GM23338 (cell line): Measurements from ENCODE around the gene DNAI2. TPM values are rescaled to one million over a fixed set of nuclear protein-coding genes. Genes with fewer than 3 reads are reported as not detected.

Source experiments
- ATAC-seq: fragments of 200-7000 bp; cut with Tn5 transposase; 3 replicates; pipeline ENCODE4 v1.9.1; 2020
- DNase-seq: peaks from one replicate; pipeline ENCODE4 v3.0.0-alpha.2; 2015; ENCODE audit warnings: low spot score
- H2AFZ ChIP-seq: fragments of 200-600 bp; sonication (generic); 2 replicates; pipeline ENCODE4 v1.8.0; 2016; ENCODE audit warnings: antibody characterized with exemption, mild to moderate bottlenecking, moderate library complexity
- H3F3A ChIP-seq: fragments of 200-600 bp; sonication (generic); replicated peaks from 2 replicates; pipeline ENCODE4 v1.8.0; 2017; ENCODE audit warnings: antibody characterized with exemption, mixed run types, low read depth
- H3K27ac ChIP-seq: fragments of 200-600 bp; sonication (generic); 2 replicates; pipeline ENCODE4 v1.6.1; 2016; ENCODE audit warnings: low read depth
- H3K27me3 ChIP-seq: fragments of 200-600 bp; sonication (generic); 2 replicates; pipeline ENCODE4 v1.8.0; 2016; ENCODE audit warnings: mild to moderate bottlenecking, mixed run types, moderate library complexity; ENCODE audit not compliant: insufficient read depth
- H3K36me3 ChIP-seq: fragments of 200-600 bp; sonication (generic); 2 replicates; pipeline ENCODE4 v1.8.0; 2016; ENCODE audit warnings: mild to moderate bottlenecking; ENCODE audit not compliant: insufficient read depth
- H3K4me1 ChIP-seq: fragments of 200-600 bp; sonication (generic); 2 replicates; pipeline ENCODE4 v1.8.0; 2016; ENCODE audit warnings: mild to moderate bottlenecking, moderate library complexity; ENCODE audit not compliant: insufficient read depth
- H3K4me2 ChIP-seq: fragments of 200-600 bp; sonication (generic); 2 replicates; pipeline ENCODE4 v1.7.1; 2017; ENCODE audit warnings: mixed run types
- H3K4me3 ChIP-seq: fragments of 200-600 bp; sonication (generic); 2 replicates; pipeline ENCODE4 v1.6.1; 2016; ENCODE audit warnings: mixed run types
- H3K79me2 ChIP-seq: fragments of 200-600 bp; sonication (generic); replicated peaks from 2 replicates; pipeline ENCODE4 v1.8.0; 2017; ENCODE audit warnings: mild to moderate bottlenecking; ENCODE audit not compliant: insufficient read depth
- H3K9me2 ChIP-seq: fragments of 200-600 bp; sonication (generic); 2 replicates; pipeline ENCODE4 v1.8.0; 2017; ENCODE audit not compliant: insufficient read depth
- H4K20me1 ChIP-seq: fragments of 200-600 bp; sonication (generic); replicated peaks from 2 replicates; pipeline ENCODE4 v1.8.0; 2017; ENCODE audit warnings: mild to moderate bottlenecking; ENCODE audit not compliant: insufficient read depth
- H3K27ac Mint-ChIP-seq: 2 replicates; pipeline ENCODE4 v1.8.0; 2020; ENCODE audit warnings: inconsistent platforms, mild to moderate bottlenecking, moderate library complexity, mixed read lengths
- H3K27me3 Mint-ChIP-seq: 3 replicates; pipeline ENCODE4 v1.8.0; 2022; ENCODE audit warnings: low read depth, mild to moderate bottlenecking, moderate library complexity, mixed read lengths, inconsistent platforms; ENCODE audit not compliant: insufficient read depth, poor library complexity
- H3K36me3 Mint-ChIP-seq: 3 replicates; pipeline ENCODE4 v1.8.0; 2021; ENCODE audit warnings: low read depth, mild to moderate bottlenecking, inconsistent platforms, moderate library complexity, mixed read lengths
- H3K4me1 Mint-ChIP-seq: 3 replicates; pipeline ENCODE4 v1.8.0; 2020; ENCODE audit warnings: mild to moderate bottlenecking, inconsistent platforms, mixed read lengths
- H3K4me3 Mint-ChIP-seq: 3 replicates; pipeline ENCODE4 v1.8.0; 2021; ENCODE audit warnings: moderate library complexity, mild to moderate bottlenecking, inconsistent platforms, mixed read lengths
- H3K9me3 Mint-ChIP-seq: 3 replicates; pipeline ENCODE4 v1.8.0; 2020; ENCODE audit warnings: moderate library complexity, mild to moderate bottlenecking, inconsistent platforms, mixed read lengths
- EZH2 ChIP-seq: fragments of 200-600 bp; sonication (generic); IDR thresholded peaks from one replicate; pipeline ENCODE4 v1.8.0; 2017; ENCODE audit warnings: antibody characterized with exemption, mild to moderate bottlenecking, low read depth; ENCODE audit not compliant: unreplicated experiment
- EZH2phosphoT487 ChIP-seq: fragments of 200-600 bp; sonication (generic); IDR thresholded peaks from one replicate; pipeline ENCODE4 v1.8.1; 2018; ENCODE audit warnings: antibody characterized with exemption; ENCODE audit not compliant: unreplicated experiment
- JUNB ChIP-seq: IDR thresholded peaks from one replicate; pipeline ENCODE4 v1.6.1; 2016; ENCODE audit warnings: antibody characterized with exemption; ENCODE audit not compliant: unreplicated experiment
- NANOG ChIP-seq: IDR thresholded peaks from 2 replicates; pipeline ENCODE4 v1.6.1; 2016; ENCODE audit warnings: antibody characterized with exemption, borderline replicate concordance
- POLR2AphosphoS5 ChIP-seq: IDR thresholded peaks from 2 replicates; pipeline ENCODE4 v1.6.1; 2016; ENCODE audit warnings: antibody characterized with exemption, low read depth
- REST ChIP-seq: IDR thresholded peaks from one replicate; pipeline ENCODE4 v1.6.1; 2018; ENCODE audit warnings: antibody characterized with exemption; ENCODE audit not compliant: unreplicated experiment
- STAT1 ChIP-seq: IDR thresholded peaks from one replicate; pipeline ENCODE4 v1.6.1; 2016; ENCODE audit warnings: antibody characterized with exemption; ENCODE audit not compliant: unreplicated experiment
- ZNF331 ChIP-seq: fragments of 250-450 bp; sonication (Bioruptor Pico); IDR thresholded peaks from 2 replicates; pipeline ENCODE4 v1.5.0; 2020; ENCODE audit warnings: low read depth, mild to moderate bottlenecking, moderate library complexity
- polyA plus RNA-seq: library from polyadenylated mRNA; unstranded; fragments of >200 nt; fragmentation: Nextera tagmentation; extraction: Ambion mirVana; gene quantifications from 2 replicates; pipeline ENCODE4 v1.2.1, GENCODE V29; 2016
- total RNA-seq: library from RNA; depleted of rRNA; stranded (reverse); fragments of >200 nt; shearing (Covaris generic); gene quantifications from 2 replicates; pipeline ENCODE4 v1.2.3, GENCODE V29; 2014
- TF ChIP-seq, protein P1 (sequence below): fragments of 250-450 bp; sonication (Bioruptor Pico); IDR thresholded peaks from 2 replicates; pipeline ENCODE4 v1.5.0; 2020; ENCODE audit warnings: mild to moderate bottlenecking, moderate library complexity
- TF ChIP-seq, protein P2 (sequence below), 2 experiments: fragments of 200-600 bp in 1 of 2; sonication (generic) in 1 of 2; conservative IDR thresholded peaks; 2 replicates each; pipeline versions ENCODE4 v1.5.1 to v1.6.1; 2016 to 2017; ENCODE audit warnings: antibody characterized with exemption in 2 of 2, low read depth in 2 of 2, mild to moderate bottlenecking in 2 of 2, moderate library complexity in 1 of 2

DNAI2 gene
- total and polyA plus RNA-seq, 2 experiments from 2014 or later: 0.21 TPM; not detected in 1

DNA sequence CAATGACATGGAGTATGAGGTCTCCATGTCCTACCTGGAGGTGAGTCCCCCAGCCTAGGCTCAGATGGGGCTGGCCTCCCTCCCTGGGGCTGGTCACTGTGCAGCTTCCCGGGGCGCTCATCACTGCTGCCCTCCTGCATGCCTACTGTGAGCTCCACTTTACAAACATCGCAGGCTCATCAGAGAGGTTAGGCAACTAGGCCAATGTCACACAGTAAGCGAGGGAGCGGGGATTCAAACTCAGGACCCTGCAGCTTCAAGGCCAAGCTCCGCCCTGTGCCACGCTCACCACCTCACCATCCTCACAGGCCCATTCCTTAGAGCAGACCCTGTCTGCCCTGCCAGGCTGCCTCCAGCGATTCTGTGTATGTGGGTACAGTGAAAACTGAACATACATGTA, 69.1 kb downstream of the DNAI2 start (continued):
- TF ChIP-seq REST (no peak), STAT1 (no peak), POLR2AphosphoS5 (no peak)
- TF ChIP-seq, protein P1, sequence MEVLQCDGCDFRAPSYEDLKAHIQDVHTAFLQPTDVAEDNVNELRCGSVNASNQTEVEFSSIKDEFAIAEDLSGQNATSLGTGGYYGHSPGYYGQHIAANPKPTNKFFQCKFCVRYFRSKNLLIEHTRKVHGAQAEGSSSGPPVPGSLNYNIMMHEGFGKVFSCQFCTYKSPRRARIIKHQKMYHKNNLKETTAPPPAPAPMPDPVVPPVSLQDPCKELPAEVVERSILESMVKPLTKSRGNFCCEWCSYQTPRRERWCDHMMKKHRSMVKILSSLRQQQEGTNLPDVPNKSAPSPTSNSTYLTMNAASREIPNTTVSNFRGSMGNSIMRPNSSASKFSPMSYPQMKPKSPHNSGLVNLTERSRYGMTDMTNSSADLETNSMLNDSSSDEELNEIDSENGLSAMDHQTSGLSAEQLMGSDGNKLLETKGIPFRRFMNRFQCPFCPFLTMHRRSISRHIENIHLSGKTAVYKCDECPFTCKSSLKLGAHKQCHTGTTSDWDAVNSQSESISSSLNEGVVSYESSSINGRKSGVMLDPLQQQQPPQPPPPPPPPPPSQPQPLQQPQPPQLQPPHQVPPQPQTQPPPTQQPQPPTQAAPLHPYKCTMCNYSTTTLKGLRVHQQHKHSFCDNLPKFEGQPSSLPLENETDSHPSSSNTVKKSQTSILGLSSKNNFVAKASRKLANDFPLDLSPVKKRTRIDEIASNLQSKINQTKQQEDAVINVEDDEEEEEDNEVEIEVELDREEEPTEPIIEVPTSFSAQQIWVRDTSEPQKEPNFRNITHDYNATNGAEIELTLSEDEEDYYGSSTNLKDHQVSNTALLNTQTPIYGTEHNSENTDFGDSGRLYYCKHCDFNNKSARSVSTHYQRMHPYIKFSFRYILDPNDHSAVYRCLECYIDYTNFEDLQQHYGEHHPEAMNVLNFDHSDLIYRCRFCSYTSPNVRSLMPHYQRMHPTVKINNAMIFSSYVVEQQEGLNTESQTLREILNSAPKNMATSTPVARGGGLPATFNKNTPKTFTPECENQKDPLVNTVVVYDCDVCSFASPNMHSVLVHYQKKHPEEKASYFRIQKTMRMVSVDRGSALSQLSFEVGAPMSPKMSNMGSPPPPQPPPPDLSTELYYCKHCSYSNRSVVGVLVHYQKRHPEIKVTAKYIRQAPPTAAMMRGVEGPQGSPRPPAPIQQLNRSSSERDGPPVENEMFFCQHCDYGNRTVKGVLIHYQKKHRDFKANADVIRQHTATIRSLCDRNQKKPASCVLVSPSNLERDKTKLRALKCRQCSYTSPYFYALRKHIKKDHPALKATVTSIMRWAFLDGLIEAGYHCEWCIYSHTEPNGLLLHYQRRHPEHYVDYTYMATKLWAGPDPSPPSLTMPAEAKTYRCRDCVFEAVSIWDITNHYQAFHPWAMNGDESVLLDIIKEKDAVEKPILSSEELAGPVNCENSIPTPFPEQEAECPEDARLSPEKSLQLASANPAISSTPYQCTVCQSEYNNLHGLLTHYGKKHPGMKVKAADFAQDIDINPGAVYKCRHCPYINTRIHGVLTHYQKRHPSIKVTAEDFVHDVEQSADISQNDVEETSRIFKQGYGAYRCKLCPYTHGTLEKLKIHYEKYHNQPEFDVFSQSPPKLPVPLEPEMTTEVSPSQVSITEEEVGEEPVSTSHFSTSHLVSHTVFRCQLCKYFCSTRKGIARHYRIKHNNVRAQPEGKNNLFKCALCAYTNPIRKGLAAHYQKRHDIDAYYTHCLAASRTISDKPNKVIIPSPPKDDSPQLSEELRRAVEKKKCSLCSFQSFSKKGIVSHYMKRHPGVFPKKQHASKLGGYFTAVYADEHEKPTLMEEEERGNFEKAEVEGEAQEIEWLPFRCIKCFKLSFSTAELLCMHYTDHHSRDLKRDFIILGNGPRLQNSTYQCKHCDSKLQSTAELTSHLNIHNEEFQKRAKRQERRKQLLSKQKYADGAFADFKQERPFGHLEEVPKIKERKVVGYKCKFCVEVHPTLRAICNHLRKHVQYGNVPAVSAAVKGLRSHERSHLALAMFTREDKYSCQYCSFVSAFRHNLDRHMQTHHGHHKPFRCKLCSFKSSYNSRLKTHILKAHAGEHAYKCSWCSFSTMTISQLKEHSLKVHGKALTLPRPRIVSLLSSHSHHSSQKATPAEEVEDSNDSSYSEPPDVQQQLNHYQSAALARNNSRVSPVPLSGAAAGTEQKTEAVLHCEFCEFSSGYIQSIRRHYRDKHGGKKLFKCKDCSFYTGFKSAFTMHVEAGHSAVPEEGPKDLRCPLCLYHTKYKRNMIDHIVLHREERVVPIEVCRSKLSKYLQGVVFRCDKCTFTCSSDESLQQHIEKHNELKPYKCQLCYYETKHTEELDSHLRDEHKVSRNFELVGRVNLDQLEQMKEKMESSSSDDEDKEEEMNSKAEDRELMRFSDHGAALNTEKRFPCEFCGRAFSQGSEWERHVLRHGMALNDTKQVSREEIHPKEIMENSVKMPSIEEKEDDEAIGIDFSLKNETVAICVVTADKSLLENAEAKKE (CRISPR knock-in tag): no peak

DNA sequence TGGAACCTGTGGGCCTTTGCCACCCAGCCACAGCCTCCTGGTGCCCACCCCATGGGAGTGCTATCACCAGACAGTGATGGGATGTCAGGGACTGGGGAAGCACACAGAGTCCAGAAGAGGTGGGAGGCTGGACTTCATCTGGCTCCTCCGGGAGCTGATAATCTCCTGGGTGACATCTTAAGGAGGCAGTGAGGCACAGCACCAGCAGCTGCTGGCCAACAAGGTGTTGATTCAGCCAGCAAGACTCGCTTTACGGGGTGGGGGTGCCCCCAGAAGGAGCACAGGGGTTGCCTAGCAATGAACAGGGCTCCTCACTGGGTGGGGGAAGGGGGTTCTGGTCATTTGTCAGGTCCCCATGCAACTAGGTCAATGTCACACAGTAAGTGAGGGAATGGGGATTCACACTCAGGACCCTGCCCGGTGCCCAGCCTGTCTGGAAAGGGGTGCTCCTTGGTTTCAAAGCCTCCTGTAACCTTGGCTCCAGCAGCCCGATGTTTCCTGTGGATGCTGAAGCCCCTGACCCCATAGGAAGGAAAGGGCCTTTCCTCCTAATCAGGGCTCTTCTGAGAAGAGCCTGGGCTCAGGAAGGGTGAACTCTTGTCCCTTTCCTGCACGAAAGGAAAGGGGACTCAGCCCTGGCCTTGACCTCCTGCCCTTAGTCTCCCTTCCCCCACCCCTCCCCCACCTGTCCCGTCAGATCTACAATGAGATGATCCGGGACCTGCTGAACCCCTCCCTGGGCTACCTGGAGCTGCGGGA, 69.7 kb downstream of the DNAI2 start:
- Mint-ChIP-seq H3K27ac (no peak overlapping the region), H3K4me1 (peaks cover 7% of the 10 kb centered on the region; the same call in 2 of the 3 replicates), H3K27me3 (peaks cover 4% of the 10 kb centered on the region), H3K4me3 (no peak overlapping the region), H3K36me3 (no peaks in the 10 kb centered on the region), H3K9me3 (no peaks in the 10 kb centered on the region)
- DNase-seq (no peak), ATAC-seq (no peak)
- Histone ChIP-seq H2AFZ (no peak overlapping the region), H3K27me3 (no peaks in the 10 kb centered on the region), H3K36me3 (no peaks in the 10 kb centered on the region), H3K79me2 (no peaks in the 10 kb centered on the region), H3K4me3 (no peak overlapping the region), H4K20me1 (no peaks in the 10 kb centered on the region), H3K4me1 (no peaks in the 10 kb centered on the region), H3F3A (no peaks in the 10 kb centered on the region), H3K27ac (no peak overlapping the region), H3K4me2 (no peak overlapping the region), H3K9me2 (no peaks in the 10 kb centered on the region)
- TF ChIP-seq POLR2AphosphoS5 (no peak), EZH2phosphoT487 (no peak), NANOG (no peak), JUNB (no peak), EZH2 (no peak), STAT1 (no peak), ZNF331 (no peak)
- TF ChIP-seq, protein P2, sequence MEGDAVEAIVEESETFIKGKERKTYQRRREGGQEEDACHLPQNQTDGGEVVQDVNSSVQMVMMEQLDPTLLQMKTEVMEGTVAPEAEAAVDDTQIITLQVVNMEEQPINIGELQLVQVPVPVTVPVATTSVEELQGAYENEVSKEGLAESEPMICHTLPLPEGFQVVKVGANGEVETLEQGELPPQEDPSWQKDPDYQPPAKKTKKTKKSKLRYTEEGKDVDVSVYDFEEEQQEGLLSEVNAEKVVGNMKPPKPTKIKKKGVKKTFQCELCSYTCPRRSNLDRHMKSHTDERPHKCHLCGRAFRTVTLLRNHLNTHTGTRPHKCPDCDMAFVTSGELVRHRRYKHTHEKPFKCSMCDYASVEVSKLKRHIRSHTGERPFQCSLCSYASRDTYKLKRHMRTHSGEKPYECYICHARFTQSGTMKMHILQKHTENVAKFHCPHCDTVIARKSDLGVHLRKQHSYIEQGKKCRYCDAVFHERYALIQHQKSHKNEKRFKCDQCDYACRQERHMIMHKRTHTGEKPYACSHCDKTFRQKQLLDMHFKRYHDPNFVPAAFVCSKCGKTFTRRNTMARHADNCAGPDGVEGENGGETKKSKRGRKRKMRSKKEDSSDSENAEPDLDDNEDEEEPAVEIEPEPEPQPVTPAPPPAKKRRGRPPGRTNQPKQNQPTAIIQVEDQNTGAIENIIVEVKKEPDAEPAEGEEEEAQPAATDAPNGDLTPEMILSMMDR (conservative IDR thresholded peaks at IDR 0.05; ENCODE audit: low read depth in 2 of 2): no peak
